Renal cortical epithelial cell (primary cell): ENCODE measurements around the gene VPS50. TPM values are rescaled to one million over a fixed set of nuclear protein-coding genes. Genes with fewer than 3 reads are reported as not detected.

Experiments used
- DNase-seq: peaks from one replicate; pipeline ENCODE4 v3.0.0-alpha.2; 2011; ENCODE audit warnings: low read depth
- total RNA-seq: library from RNA; depleted of rRNA; stranded (reverse); fragments of >200 nt; gene quantifications from 2 replicates; pipeline ENCODE4 v1.2.3, GENCODE V29; 2014

The VPS50 gene
- total RNA-seq: 49.3 and 56.6 TPM in 2 replicates

DNA sequence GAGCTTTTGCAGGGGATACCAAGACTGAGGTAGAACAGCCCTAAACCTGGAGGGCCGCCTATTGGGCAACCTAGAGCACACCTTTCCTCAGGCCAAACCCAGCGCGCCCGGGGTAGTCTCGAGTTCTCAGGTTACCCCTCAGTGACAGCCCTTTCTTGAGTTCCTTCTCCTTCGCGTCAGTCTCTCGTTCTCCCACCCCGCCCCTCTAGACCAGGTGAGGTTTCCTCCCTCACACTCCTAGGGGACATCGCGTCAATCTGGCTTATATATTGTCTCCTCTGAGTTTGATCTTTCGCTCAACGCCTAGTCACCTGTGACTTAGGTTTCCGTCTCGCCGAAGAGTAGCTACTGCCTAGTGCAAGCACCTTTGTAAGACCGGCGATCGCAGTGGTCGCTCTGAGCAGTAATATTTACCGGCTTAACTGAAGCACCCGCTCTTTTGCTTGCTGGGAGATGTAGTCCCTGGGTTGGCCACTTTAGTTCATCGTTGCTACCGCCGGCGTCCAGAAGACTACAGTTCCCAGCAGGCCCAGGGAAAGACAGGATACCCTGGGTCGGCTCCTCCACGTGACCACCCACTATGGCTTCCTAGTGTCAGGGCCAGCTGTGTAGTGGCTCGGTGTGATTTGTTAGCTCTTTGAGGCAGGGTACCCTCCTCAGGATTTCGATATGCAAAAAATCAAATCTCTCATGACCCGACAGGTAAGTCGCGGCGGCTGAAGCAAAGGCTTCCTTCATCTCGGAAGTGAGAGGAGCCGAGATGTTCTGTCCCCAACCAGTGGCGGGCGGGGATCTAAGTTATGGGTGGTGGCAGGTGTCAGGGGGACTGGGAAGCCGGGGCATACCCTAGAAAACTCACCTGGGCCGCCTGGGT is at the start of gene VPS50:
Gene VPS50 (plus strand): TSS at position 568 of the 874 bp plus-strand sequence. CDS start 102 bp downstream, at position 670.
- DNase-seq: peak; percentile 95

DNA sequence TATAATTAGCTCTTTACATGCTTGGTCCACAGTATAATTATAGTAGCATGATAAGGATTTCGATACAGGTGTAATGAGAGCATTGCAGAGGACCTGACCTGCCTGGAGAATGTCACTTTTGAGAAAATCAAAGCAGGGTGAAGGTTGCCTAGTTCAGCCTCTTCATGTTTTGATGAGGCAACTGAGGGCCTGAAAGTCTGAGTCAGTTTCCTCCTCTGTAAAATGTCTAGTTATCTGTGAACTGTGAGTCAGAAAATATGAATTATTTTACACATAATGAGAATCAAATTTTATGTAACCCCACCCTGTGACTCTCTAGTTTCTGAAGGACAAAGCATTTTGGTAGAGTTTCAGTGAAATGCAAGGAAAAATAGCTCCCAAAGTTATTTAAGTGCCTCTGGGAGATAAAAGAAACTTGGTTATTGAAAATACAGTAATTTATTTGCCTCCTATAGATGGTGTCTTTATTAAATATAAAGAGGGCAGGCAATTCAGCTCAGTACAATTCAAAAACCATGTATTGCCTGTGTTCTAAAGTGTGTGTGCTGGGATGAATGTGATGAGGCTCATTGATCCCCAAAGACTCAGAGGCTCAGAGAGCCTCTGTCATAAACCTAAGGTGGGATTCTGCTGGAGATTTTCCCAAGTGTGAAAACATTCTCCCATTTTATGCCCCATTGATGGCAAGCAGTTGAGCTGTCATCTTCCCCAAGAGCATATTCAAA is 46.7 kb upstream of the VPS50 start:
- no peak for DNase-seq

DNA sequence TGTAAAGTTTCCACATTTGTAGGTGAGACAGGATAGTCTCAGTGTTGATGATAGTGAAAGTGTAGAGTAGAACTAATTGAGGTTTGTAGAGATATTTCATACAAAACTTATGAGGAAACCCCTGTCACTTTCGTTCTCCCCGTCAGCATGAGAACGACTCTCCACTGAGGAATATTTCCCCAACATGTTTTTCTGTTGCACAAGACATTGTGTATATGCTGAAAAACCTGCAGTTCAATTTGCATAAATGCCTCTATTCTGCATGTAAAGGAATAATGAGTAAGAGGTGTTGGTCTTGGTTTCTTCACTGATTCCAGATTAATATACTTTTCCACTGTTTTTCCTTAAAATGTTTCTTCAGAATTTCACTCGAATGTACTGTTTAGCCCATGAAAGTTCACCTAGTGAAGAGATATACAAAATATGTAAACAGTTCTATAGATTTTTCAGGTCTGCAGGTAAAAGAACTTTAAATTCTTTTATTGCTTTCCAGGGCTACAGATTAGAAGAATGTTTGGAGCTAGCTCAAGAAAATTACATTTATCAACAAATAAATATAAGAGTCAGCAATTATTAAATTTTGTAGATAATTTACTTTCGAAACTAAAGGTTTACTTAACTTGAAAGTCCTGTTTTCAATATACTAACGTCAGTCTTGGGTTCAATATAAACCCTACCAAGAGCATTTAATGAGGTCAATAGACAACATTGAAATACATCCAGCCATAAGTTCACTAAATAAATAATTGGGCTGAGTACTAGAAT is 43.1 kb upstream of the VPS50 start:
- no peak for DNase-seq

DNA sequence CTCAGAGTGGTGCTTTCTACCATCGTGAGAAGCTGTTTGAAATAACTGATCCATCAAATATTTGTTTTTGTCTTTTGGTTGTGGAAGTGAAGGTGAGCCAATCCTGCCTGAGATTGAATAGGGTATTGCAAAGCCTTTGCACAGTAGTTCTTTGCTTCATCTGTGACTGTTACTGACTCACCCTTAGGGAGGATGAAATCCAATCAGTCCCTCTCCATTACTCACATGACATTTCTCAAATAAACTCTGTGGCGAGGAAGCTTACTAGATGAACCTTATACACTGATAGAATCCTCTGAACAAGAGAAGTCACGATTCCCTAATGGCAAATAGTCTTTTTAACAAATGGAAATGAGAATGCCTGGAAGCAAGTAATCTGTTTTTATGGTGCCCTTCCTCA is 37.8 kb upstream of the VPS50 start:
- peak; percentile 29 for DNase-seq

- DNase-seq: no peak
Measured at GRCh38 chr7:93196336-93196735, 35.8 kb upstream of the VPS50 start.

- no peak for DNase-seq
Measured at GRCh38 chr7:93198472-93198871, 33.7 kb upstream of the VPS50 start.

DNA sequence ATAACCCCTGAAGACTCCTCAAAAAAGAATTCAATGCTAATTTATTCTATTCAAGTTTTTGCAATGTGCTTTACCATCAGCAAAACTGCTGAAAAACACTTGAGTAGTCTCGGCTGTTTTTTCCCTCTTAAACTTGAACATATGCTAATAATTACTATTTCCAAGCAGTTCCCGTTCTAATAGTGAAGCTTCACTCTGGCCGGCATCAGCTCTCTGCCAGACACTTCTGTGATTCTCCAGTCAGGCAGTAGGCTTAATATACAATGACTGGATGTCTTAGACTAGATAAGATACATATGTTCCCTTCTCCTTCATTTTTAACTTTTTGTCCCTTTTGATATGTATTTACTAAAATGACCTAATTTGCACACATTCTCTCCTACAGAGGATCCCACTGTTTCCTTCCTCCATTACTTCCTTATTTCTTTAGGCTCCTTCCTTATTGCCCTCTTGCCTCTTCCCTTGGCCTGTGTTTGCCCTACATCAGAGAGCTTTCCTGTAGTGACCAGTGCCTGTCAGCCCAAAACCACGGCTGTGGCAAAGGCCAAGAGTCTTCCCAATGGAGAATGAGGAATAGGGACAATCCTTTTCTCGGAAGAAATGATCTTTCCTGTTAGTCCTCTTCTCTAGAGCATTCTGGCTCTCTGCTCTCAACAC is 29.4 kb upstream of the VPS50 start:
- no peak for DNase-seq

- no peak for DNase-seq
Measured at GRCh38 chr7:93203496-93203895, 28.7 kb upstream of the VPS50 start.

DNA sequence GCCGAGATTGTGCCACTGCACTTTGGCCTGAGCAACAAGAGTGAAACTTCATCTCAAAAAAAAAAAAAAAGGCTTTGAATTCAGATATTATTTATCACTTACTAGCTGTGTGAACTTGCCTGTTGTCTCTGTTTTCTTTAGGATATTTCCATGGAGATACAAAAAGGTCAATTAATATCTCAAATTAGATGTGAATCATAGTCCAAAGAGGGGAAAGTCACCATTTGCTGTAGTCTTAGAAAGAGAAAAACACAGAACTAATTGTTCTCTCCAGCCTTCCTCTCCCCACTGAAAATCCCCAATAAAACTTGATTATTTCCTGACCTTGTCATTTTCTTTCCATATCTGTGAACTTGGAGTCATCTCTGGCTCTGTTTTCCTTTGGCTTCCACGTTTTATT is 27.1 kb upstream of the VPS50 start:
- DNase-seq: no peak

DNA sequence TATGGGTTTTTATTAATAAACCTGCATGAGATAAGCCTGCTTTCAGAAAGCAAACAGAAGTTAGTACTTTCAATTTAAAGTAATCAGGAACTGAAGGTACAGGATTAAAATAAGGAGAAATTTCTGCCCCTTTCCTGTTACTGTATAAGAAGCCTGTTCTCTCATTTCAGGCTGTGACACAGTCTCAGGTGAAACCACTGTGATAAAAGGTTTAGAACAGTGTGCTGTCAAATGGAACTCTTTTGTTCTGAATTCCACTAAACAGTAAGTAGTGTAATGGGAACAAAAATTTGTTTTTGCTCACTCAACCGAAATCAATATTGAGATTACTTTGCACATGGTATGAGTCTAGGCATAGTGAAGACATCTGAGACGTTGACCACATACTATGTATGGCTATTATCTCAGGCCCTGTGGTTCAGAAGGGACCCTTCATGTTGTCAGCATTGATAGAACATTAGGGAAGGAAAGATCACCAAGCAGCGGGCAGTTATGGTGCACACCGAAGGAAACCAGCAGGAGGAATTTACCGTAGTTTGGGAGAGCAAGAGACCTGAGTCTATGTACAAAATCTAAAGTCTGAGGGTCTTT is 20.8 kb upstream of the VPS50 start:
- DNase-seq: no peak

GRCh38 chr7:93212881-93213280 is 19.3 kb upstream of the VPS50 start:
- DNase-seq: no peak

DNA sequence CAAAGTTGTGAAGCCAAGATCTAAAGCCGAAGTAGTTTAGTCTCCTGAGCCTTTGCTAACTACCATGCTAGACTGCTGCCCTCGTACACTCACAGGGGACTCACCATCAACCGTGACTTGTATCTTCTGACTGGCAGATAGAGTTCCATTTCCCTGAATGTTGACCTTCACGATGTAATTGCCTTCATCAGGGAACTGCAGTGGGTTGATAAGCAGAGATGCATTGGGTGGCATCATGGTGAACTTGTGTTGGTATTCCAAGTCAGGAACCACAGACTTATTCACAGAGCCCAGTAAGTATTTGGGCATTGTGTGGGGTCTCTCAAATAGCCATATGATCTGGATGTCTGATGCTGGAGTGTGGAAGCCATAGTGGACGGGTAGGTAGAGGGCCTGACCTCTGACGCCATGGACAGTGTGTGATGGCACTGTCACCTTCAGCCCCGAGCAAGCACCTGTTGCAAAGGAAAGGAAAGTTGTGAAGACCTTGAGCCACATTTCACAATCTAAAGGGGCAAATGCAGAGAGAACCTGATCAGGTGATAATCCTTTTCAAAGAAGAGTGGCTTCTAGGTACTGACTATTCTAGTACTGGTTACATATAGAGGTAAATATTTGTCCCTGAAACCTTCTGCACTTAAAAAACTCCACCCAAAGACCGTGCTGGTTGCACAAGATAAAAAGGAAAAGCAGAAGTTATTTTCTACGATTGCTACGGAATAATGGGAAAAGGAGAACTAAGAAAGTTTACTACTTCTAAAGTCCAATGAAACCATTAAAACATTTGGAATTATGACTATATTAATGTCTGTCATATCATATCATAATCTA is 13.0 kb upstream of the VPS50 start:
- DNase-seq: no peak

GRCh38 chr7:93219868-93220267 is 12.3 kb upstream of the VPS50 start:
- DNase-seq: no peak

GRCh38 chr7:93226310-93226709 is 5.9 kb upstream of the VPS50 start, which contains the start of gene HEPACAM2:
HEPACAM2 (minus strand) TSS chr7:93226469.
- no peak for DNase-seq

- DNase-seq: peak; percentile 64
Measured at GRCh38 chr7:93228302-93228701, 3.9 kb upstream of the VPS50 start.

DNA sequence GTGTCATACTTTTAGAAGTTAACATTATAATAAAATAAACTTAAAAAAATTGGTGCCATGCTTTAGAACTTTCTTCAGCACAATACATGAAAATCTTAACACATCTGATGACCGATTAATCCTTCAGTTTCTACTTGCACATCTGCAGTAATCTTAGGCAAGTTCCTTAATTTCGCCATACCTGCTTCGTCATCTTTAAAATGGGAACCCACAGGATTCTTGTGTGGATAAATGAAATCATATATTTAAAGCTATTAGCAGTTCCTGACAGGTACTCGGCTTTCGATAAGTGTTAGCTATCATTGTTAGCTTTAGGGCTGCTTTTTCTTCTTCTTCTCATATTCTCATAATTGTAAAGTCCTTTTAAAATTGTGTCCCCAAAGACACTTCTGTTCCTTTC is 907 bp upstream of the VPS50 start:
- no peak for DNase-seq

DNA sequence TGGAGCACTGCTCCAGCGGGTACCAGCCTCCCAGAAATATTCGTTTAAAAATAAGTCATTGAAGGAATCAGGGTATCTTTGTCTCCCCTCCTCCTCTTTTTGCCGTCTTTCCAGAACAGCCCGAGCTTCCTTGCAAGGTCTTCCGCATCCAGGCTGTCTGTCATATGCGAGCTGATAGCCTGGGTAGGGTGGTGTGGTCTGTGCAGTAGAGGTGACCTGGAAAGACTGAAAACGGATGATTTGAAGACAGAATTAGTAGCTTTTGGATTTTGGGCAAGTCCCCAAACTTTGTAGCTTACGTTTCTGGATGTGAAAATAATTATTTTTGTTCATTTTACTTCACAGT is 480 bp downstream of the VPS50 start:
- no peak for DNase-seq

DNA sequence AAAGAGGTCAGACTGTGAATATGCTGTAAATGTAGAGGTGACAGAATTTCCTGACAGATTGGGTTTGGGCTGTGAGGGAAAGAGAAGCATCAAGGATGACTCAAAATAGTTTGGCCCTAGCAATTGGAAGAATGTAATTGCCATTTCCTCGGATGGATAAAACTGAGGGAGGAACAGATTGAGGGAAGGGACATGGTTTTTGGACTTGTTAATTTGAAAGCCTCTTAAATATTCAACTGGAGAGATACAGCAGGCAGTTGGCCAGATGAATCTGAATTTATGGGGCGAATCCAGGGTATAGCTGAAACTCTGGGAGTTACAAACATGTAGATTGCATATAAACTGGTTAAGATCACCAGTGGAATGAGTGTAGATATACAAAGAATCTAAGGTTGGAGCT is 3.4 kb downstream of the VPS50 start:
- DNase-seq: no peak

GRCh38 chr7:93238131-93238530 is 6.0 kb downstream of the VPS50 start:
- peak; percentile 53 for DNase-seq

DNA sequence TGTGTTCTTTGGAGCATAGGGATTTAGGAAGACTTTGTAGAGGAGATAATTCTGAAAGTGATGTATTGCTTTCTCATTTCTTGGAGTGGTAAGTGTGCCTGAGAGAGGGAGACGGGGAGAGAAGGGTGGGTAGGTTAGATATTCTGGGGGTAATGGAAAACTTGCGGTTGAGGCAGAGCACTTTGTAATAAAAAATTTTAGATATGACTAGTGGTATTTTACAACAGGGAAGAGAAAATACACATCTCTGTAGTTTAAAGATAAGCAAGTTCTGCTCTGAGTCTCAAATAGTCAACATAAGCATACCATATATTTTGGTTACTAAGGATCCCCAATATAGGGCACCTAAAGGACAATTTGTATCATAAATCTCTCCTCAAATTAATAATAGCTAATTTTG is 6.6 kb downstream of the VPS50 start:
- no peak for DNase-seq

DNA sequence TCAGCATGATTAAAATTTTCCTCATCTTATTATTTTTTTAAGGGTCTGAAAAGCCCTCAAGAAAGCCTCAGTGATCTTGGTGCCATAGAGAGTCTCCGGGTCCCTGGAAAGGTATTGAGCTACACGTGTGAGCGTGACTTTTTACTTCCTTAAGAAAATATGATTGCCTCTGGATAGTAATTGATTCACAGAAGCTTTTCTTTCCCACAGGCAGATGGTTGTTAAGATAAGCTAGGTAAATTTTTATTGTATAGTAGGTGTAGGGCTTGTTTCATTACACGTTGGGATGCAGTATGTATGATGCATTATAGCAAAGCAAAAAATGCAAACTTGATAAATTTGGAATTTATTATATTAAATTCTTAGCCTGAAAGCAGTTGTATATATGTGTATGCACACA is 7.7 kb downstream of the VPS50 start:
- no peak for DNase-seq
